Transverse colon (tissue), 4 donors: ENCODE measurements around the gene ARHGEF26.

Source experiments
- POLR2AphosphoS5 ChIP-seq, 3 donors: sonication (generic); formaldehyde crosslinking; IDR thresholded peaks; one replicate each; pipeline ENCODE4 v1.6.1; 2016; ENCODE audit warnings: antibody characterized with exemption in 3 of 3
- TF ChIP-seq, protein P1 (sequence below), 5 experiments: fragments of 200-600 bp in 3 of 5; fragments of 450-650 bp in 2 of 5; sonication (generic) in 3 of 5; IDR thresholded peaks; 1 replicate in 2 of 5; 2 replicates in 3 of 5; pipeline ENCODE4 v1.5.1; 2016 to 2017; ENCODE audit warnings: antibody characterized with exemption in 5 of 5, inconsistent platforms in 3 of 5, mild to moderate bottlenecking in 2 of 5, moderate library complexity in 1 of 5

DNA sequence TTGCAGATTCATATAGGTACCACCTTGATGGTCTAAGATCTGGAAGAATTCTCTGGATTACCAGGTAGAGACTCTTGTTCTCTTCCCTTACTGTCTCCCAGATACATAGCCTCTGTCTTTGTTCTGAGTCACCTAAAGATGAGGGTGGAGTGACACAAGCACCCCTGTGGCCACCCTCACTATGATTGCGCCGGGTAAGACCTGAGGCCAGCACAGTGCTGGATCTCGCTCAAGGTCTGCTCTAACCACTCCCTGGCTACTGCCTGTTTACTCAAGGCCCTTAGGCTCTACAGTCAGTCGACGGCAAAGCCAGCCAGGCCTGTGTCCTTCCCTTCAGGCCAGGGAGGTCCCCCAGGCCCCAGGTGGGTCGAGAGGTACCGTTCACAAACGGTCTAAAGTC is 88.3 kb downstream of the ARHGEF26 start:
- TF ChIP-seq, protein P1, sequence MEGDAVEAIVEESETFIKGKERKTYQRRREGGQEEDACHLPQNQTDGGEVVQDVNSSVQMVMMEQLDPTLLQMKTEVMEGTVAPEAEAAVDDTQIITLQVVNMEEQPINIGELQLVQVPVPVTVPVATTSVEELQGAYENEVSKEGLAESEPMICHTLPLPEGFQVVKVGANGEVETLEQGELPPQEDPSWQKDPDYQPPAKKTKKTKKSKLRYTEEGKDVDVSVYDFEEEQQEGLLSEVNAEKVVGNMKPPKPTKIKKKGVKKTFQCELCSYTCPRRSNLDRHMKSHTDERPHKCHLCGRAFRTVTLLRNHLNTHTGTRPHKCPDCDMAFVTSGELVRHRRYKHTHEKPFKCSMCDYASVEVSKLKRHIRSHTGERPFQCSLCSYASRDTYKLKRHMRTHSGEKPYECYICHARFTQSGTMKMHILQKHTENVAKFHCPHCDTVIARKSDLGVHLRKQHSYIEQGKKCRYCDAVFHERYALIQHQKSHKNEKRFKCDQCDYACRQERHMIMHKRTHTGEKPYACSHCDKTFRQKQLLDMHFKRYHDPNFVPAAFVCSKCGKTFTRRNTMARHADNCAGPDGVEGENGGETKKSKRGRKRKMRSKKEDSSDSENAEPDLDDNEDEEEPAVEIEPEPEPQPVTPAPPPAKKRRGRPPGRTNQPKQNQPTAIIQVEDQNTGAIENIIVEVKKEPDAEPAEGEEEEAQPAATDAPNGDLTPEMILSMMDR (IDR thresholded peaks at IDR 0.05): no peak
- no peak for TF ChIP-seq POLR2AphosphoS5 (IDR thresholded peaks at IDR 0.05)
